Testis (tissue), 2 donors: Measurements from ENCODE around the gene ST6GALNAC6.

Source experiments
- CTCF ChIP-seq, 3 experiments: fragments of 450-650 bp in 2 of 3; fragments of 200-600 bp in 1 of 3; sonication (generic) in 1 of 3; IDR thresholded peaks; one replicate each; pipeline ENCODE4 v1.5.1; 2016 to 2019; ENCODE audit warnings: antibody characterized with exemption in 3 of 3, mild to moderate bottlenecking in 2 of 3, moderate library complexity in 1 of 3
- POLR2A ChIP-seq: fragments of 450-650 bp; IDR thresholded peaks from one replicate; pipeline ENCODE4 v1.6.1; 2017; ENCODE audit warnings: antibody characterized with exemption, mild to moderate bottlenecking, moderate library complexity

GRCh38 chr9:127874301-127875221 lies 24.8 kb downstream of the ST6GALNAC6 start:
- TF ChIP-seq CTCF (IDR thresholded peaks at IDR 0.05) (no peak), POLR2A (no peak)
